Lower lobe of right lung (tissue), 2 donors: ENCODE data around the gene TNKS2. TPM values are rescaled to one million over a fixed set of nuclear protein-coding genes. Genes with fewer than 3 reads are reported as not detected.

Source experiments
- ATAC-seq, 2 donors: fragments of 200-7000 bp; cut with Tn5 transposase; one replicate each; pipeline ENCODE4 v1.9.1; 2020 to 2022; ENCODE audit warnings: mild to moderate bottlenecking in 2 of 2, moderate library complexity in 2 of 2
- DNase-seq: peaks from one replicate; pipeline ENCODE4 v3.0.0-alpha.2; 2020
- H3K27ac ChIP-seq: fragments of 200-600 bp; one replicate; pipeline ENCODE4 v1.8.0; 2022
- H3K27me3 ChIP-seq: fragments of 200-600 bp; one replicate; pipeline ENCODE4 v1.8.0; 2022; ENCODE audit warnings: low read depth
- H3K36me3 ChIP-seq: fragments of 200-600 bp; one replicate; pipeline ENCODE4 v1.8.0; 2022; ENCODE audit warnings: mild to moderate bottlenecking
- H3K4me1 ChIP-seq: fragments of 200-600 bp; one replicate; pipeline ENCODE4 v1.8.0; 2022
- H3K4me3 ChIP-seq: fragments of 200-600 bp; one replicate; pipeline ENCODE4 v1.8.0; 2022; ENCODE audit warnings: mild to moderate bottlenecking
- H3K9me3 ChIP-seq: fragments of 200-600 bp; one replicate; pipeline ENCODE4 v1.8.0; 2022
- intact Hi-C: fragments of 100-400 bp; cut with DNase I; formaldehyde crosslinking; loops from one replicate; pipeline ENCODE4 v1.11.0; 2022
- total RNA-seq: library from RNA; stranded (reverse); fragmentation: NEBNext Ultra II Directional; extraction: Animal tissue kit (Norgen Biotek cat#: 25700); gene quantifications from one replicate; pipeline ENCODE4 v1.2.1, GENCODE V29; 2021
- TF ChIP-seq, protein P1 (sequence below): fragments of 200-600 bp; IDR thresholded peaks from one replicate; pipeline ENCODE4 v1.8.0; 2022; ENCODE audit warnings: antibody characterized with exemption, mild to moderate bottlenecking
- donor health status: DM: no; HTN: yes; CAD: no; lungs with severe emphysema.

Gene TNKS2
- total RNA-seq, 1 donor from 2014 or later: 42.8 TPM

GRCh38 chr10:91772869-91773268 is 25.4 kb upstream of the TNKS2 start:
- ATAC-seq (no peak), DNase-seq (no peak)
- Histone ChIP-seq H3K4me3 (no peak overlapping the region), H3K4me1 (no peaks in the 10 kb centered on the region), H3K27me3 (no peaks in the 10 kb centered on the region), H3K36me3 (no peaks in the 10 kb centered on the region), H3K9me3 (no peaks in the 10 kb centered on the region), H3K27ac (no peak overlapping the region)
- TF ChIP-seq, protein P1, sequence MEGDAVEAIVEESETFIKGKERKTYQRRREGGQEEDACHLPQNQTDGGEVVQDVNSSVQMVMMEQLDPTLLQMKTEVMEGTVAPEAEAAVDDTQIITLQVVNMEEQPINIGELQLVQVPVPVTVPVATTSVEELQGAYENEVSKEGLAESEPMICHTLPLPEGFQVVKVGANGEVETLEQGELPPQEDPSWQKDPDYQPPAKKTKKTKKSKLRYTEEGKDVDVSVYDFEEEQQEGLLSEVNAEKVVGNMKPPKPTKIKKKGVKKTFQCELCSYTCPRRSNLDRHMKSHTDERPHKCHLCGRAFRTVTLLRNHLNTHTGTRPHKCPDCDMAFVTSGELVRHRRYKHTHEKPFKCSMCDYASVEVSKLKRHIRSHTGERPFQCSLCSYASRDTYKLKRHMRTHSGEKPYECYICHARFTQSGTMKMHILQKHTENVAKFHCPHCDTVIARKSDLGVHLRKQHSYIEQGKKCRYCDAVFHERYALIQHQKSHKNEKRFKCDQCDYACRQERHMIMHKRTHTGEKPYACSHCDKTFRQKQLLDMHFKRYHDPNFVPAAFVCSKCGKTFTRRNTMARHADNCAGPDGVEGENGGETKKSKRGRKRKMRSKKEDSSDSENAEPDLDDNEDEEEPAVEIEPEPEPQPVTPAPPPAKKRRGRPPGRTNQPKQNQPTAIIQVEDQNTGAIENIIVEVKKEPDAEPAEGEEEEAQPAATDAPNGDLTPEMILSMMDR: no peak
- intact Hi-C loops: no loop called here

GRCh38 chr10:91774571-91774970 is 23.7 kb upstream of the TNKS2 start:
- H3K27me3 ChIP-seq: no peaks in the 10 kb centered on the region
- no peaks in the 10 kb centered on the region for H3K9me3 ChIP-seq
- H3K4me1 ChIP-seq: no peaks in the 10 kb centered on the region
- no peak for DNase-seq
- TF ChIP-seq, protein P1: no peak
- no peak overlapping the region for H3K4me3 ChIP-seq
- no peak for ATAC-seq
- intact Hi-C loops: no loop called here
- H3K36me3 ChIP-seq: no peaks in the 10 kb centered on the region
- no peak overlapping the region for H3K27ac ChIP-seq

GRCh38 chr10:91775731-91776130 is 22.5 kb upstream of the TNKS2 start:
- ATAC-seq: no peak
- Histone ChIP-seq H3K36me3 (no peaks in the 10 kb centered on the region), H3K4me1 (no peaks in the 10 kb centered on the region), H3K27ac (no peak overlapping the region), H3K9me3 (no peaks in the 10 kb centered on the region), H3K4me3 (no peak overlapping the region), H3K27me3 (no peaks in the 10 kb centered on the region)
- TF ChIP-seq, protein P1: no peak
- intact Hi-C loops: no loop called here
- no peak for DNase-seq

GRCh38 chr10:91776266-91776665 is 22.0 kb upstream of the TNKS2 start:
- DNase-seq (no peak), ATAC-seq (no peak)
- H3K9me3 ChIP-seq: no peaks in the 10 kb centered on the region
- no peaks in the 10 kb centered on the region for H3K36me3 ChIP-seq
- no peaks in the 10 kb centered on the region for H3K27me3 ChIP-seq
- intact Hi-C loops: no loop called here
- H3K27ac ChIP-seq: no peak overlapping the region
- H3K4me3 ChIP-seq: no peak overlapping the region
- no peaks in the 10 kb centered on the region for H3K4me1 ChIP-seq
- TF ChIP-seq, protein P1: no peak

GRCh38 chr10:91778485-91778884 is 19.7 kb upstream of the TNKS2 start:
- no peaks in the 10 kb centered on the region for H3K9me3 ChIP-seq
- ATAC-seq: no peak
- intact Hi-C loops: no loop called here
- H3K27me3 ChIP-seq: no peaks in the 10 kb centered on the region
- TF ChIP-seq, protein P1: no peak
- no peak overlapping the region for H3K4me3 ChIP-seq
- H3K4me1 ChIP-seq: no peaks in the 10 kb centered on the region
- H3K27ac ChIP-seq: no peak overlapping the region
- no peak for DNase-seq
- H3K36me3 ChIP-seq: no peaks in the 10 kb centered on the region
